GM18870 (cell line): ENCODE data around the gene ABCC3.

ENCODE experiments used
- ATAC-seq: cut with Tn5 transposase; IDR thresholded peaks from one replicate; pipeline ENCODE4 v1.9.1; 2021; ENCODE audit warnings: moderate library complexity; ENCODE audit not compliant: unreplicated experiment

ABCC3 gene

GRCh38 chr17:50634224-50634914 is at the start of gene ABCC3:
Gene ABCC3 (plus strand): TSS chr17:50634881. CDS start chr17:50634937, 56 bp downstream.
- no peak for ATAC-seq

DNA sequence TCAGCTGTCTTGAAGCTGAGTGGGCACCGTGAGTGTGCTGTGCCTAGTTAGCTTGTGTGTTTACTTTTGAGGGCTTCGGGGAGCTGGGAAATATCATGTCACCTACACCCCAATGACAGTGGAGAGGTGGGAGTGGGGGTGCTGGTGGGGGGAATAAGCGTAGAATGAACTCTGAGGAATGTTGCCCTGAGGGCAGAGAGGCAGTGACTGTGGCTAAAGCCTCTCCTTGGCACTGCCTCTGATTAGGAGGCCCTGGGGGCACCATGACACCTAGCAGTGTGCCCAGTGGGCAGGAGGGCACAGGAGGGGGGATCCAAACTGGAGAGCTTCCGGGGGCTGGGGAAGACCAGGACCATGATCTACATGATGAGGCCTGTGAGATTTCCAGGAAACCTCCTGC is 49.3 kb upstream of the ABCC3 start:
- no peak for ATAC-seq

- no peak for ATAC-seq
Observed at GRCh38 chr17:50585891-50586290, 48.8 kb upstream of the ABCC3 start.

- ATAC-seq = no peak
Observed at GRCh38 chr17:50586421-50587247, 48.0 kb upstream of the ABCC3 start.

- ATAC-seq = no peak
Observed at GRCh38 chr17:50587571-50587970, 47.1 kb upstream of the ABCC3 start.

GRCh38 chr17:50588391-50589049 is 46.2 kb upstream of the ABCC3 start:
- ATAC-seq = no peak

GRCh38 chr17:50589095-50589705 is 45.5 kb upstream of the ABCC3 start:
- ATAC-seq = no peak

GRCh38 chr17:50590946-50591737 is 43.5 kb upstream of the ABCC3 start:
- ATAC-seq = no peak

- no peak for ATAC-seq
Observed at GRCh38 chr17:50593321-50593720, 41.4 kb upstream of the ABCC3 start.

GRCh38 chr17:50594128-50594823 is 40.4 kb upstream of the ABCC3 start:
- no peak for ATAC-seq

- ATAC-seq = no peak
Observed at GRCh38 chr17:50594892-50595291, 39.8 kb upstream of the ABCC3 start.

DNA sequence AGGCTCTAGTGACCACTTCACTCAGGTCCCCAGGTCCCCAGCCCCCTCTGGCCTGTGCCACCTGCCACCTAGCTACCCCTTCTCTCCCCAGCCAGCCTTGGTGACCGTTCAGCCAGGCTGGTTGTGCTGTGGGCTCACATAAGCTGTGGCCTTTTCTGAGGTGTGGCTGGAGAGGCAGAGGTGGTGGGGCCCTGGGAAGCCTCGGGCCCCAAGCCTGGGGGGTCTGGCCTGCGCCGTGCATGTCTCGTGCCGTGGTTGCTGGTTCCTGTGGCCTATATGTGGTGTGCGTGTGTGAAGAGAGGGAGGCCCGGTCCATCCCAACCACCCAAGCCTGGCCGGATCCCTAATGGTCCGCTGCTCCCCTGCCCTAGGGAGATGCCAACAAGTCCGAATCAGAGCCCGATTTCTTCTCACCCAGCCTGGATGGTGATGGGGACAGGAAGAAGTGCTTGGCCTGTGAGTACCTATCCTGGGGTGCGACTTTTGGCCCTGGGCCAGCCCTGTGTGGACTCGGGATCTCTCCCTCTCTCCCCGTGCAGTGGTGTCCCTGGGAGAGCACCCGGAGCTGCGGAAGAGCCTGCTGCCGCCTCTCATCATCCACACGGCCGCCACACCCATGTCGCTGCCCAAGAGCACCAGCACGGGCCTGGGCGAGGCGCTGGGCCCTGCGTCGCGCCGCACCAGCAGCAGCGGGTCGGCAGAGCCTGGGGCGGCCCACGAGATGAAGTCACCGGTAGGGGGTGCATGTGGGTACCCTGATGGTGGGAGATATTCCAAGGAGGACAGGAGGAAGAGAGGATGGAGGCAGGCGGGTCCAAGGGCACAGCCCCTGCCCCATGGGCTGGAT is 38.3 kb upstream of the ABCC3 start:
- no peak for ATAC-seq

- no peak for ATAC-seq
Observed at GRCh38 chr17:50598487-50598886, 36.2 kb upstream of the ABCC3 start.

GRCh38 chr17:50599606-50600005 is 35.1 kb upstream of the ABCC3 start:
- no peak for ATAC-seq

DNA sequence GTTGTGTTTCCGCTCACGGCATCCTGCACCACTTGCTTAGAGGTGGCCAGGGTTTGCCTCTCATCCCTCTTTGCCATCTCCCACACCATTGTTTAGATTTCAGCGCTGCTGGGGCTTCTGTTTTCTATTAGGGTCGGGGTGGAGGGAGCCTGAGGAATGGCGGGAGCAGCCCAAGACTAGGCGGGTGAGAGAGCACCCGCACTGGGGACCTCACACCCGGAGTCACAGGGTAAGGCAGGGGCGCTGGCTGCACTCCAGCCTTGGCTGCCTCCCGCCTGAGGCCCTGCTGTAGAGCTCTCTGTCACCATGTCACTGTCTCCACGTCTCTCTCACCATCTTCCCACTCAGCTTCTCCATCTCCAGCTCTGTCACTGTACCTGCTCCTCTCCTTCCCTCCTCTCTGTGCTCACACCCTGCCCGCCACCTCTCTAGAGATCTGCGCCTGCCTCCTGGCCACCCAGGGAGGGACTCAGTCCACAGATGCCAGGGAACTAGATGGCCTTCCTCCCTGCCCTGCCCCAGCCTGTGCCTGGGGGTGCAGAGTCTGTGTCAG is 32.8 kb upstream of the ABCC3 start:
- ATAC-seq = no peak

DNA sequence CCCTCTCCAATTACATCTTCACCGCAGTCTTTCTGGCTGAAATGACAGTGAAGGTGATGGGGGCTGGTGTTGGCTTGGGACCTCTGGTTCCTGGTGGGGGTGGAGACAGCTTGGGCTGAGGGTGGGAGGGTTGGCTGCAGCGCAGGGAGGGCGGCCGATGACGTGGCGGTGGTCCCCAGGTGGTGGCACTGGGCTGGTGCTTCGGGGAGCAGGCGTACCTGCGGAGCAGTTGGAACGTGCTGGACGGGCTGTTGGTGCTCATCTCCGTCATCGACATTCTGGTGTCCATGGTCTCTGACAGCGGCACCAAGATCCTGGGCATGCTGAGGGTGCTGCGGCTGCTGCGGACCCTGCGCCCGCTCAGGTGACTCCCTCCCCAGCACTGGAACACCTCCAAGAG is 31.8 kb upstream of the ABCC3 start:
- ATAC-seq = no peak

GRCh38 chr17:50603340-50603739 is 31.3 kb upstream of the ABCC3 start:
- no peak for ATAC-seq

- no peak for ATAC-seq
Observed at GRCh38 chr17:50604513-50604912, 30.2 kb upstream of the ABCC3 start.

GRCh38 chr17:50605429-50605828 is 29.3 kb upstream of the ABCC3 start:
- ATAC-seq = no peak
